OCI-LY1 (cell line): ENCODE results near the gene DUS2.

ENCODE experiments used
- H2AFZ ChIP-seq: fragments of 200-600 bp; sonication (generic), shearing (Covaris generic); 2 replicates; pipeline ENCODE4 v1.6.0; 2014; ENCODE audit warnings: antibody characterized with exemption, mild to moderate bottlenecking, low read length
- H3F3A ChIP-seq: fragments of 200-600 bp; sonication (generic), shearing (Covaris generic); 2 replicates; pipeline ENCODE4 v1.6.0; 2014; ENCODE audit warnings: mild to moderate bottlenecking, antibody characterized with exemption, low read length, moderate library complexity; ENCODE audit not compliant: insufficient read depth
- H3K27ac ChIP-seq: fragments of 200-600 bp; sonication (generic); 2 replicates; pipeline ENCODE4 v1.5.1; 2014; ENCODE audit warnings: low read length, mixed run types, mild to moderate bottlenecking, low read depth; ENCODE audit not compliant: poor library complexity, severe bottlenecking
- H3K27me3 ChIP-seq: fragments of 200-600 bp; sonication (generic); 2 replicates; pipeline ENCODE4 v1.6.0; 2014; ENCODE audit warnings: antibody characterized with exemption, mild to moderate bottlenecking, low read length, moderate library complexity; ENCODE audit not compliant: insufficient read depth
- H3K36me3 ChIP-seq: fragments of 200-600 bp; sonication (generic); 2 replicates; pipeline ENCODE4 v1.6.1; 2014; ENCODE audit warnings: mild to moderate bottlenecking, antibody characterized with exemption, low read length, moderate library complexity, mixed read lengths; ENCODE audit not compliant: insufficient read depth
- H3K4me1 ChIP-seq: fragments of 200-600 bp; sonication (generic); 2 replicates; pipeline ENCODE4 v1.5.1; 2014; ENCODE audit warnings: mild to moderate bottlenecking, low read length, moderate library complexity; ENCODE audit not compliant: insufficient read depth, severe bottlenecking
- H3K4me2 ChIP-seq: fragments of 200-600 bp; sonication (generic), shearing (Covaris generic); 2 replicates; pipeline ENCODE4 v1.6.1; 2014; ENCODE audit warnings: low read length
- H3K4me3 ChIP-seq: fragments of 200-600 bp; sonication (generic); 2 replicates; pipeline ENCODE4 v1.5.1; 2014; ENCODE audit warnings: low read length, low read depth, mild to moderate bottlenecking, mixed read lengths; ENCODE audit not compliant: poor library complexity, severe bottlenecking
- H3K79me2 ChIP-seq: fragments of 200-600 bp; shearing (Covaris generic); 2 replicates; pipeline ENCODE4 v1.6.1; 2016; ENCODE audit warnings: mixed run types, low read length, mixed read lengths; ENCODE audit not compliant: insufficient read depth
- H3K9ac ChIP-seq: fragments of 200-600 bp; sonication (generic), shearing (Covaris generic); 2 replicates; pipeline ENCODE4 v1.6.1; 2014; ENCODE audit warnings: mild to moderate bottlenecking, low read length, mixed read lengths
- H3K9me2 ChIP-seq: fragments of 200-600 bp; sonication (generic), shearing (Covaris generic); 2 replicates; pipeline ENCODE4 v1.6.1; 2014; ENCODE audit warnings: low read depth, mild to moderate bottlenecking, low read length, mixed read lengths
- H3K9me3 ChIP-seq: fragments of 200-600 bp; shearing (Covaris generic); 2 replicates; pipeline ENCODE4 v1.6.1; 2014; ENCODE audit warnings: low read length, mixed read lengths
- H4K20me1 ChIP-seq: fragments of 200-600 bp; sonication (generic), shearing (Covaris generic); 2 replicates; pipeline ENCODE4 v1.6.0; 2016; ENCODE audit warnings: mild to moderate bottlenecking, low read length; ENCODE audit not compliant: insufficient read depth
- CTCF ChIP-seq: fragments of 200-600 bp; sonication (generic), shearing (Covaris generic); IDR thresholded peaks from 2 replicates; pipeline ENCODE4 v1.5.1; 2017; ENCODE audit warnings: mild to moderate bottlenecking, antibody characterized with exemption, low read length, moderate library complexity, mixed read lengths
- EZH2 ChIP-seq: fragments of 200-600 bp; sonication (generic), shearing (Covaris generic); IDR thresholded peaks from 2 replicates; pipeline ENCODE4 v1.8.0; 2017; ENCODE audit warnings: borderline replicate concordance, mixed run types, mild to moderate bottlenecking, antibody characterized with exemption, low read length, moderate library complexity, mixed read lengths

Gene DUS2

DNA sequence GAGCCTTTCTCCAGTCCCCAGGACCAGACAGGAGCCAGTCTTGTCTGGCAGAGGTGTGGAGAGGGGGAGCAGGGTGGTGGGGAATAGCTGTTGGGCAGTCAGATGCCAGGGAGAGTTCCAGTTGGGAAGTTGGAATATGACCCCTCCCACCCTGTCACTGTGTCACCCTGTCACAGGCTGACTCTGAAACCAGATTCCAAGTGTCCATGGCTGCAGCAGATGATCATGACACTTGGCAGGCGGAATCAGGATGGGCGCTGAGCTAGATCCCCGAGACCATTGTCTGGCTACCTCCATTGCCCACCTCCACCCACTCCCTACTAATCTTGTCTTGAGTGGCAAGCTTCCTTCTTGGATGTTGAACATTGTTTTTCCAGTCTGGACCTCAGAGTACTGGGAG is 52.9 kb downstream of the DUS2 start:
- H3K9ac ChIP-seq: no peak overlapping the region
- H3K4me3 ChIP-seq: no peak overlapping the region
- no peak overlapping the region for H3K4me2 ChIP-seq
- H3K9me3 ChIP-seq: no peaks in the 10 kb centered on the region
- H3K4me1 ChIP-seq: peaks cover 40% of the 10 kb centered on the region
- TF ChIP-seq EZH2 (no peak), CTCF (no peak)
- H2AFZ ChIP-seq: no peak overlapping the region
- no peaks in the 10 kb centered on the region for H3F3A ChIP-seq
- peak overlapping the region; percentile 76 for H3K27ac ChIP-seq
- no peaks in the 10 kb centered on the region for H3K9me2 ChIP-seq
- no peaks in the 10 kb centered on the region for H4K20me1 ChIP-seq
- H3K36me3 ChIP-seq: peaks cover 77% of the 10 kb centered on the region
- no peaks in the 10 kb centered on the region for H3K27me3 ChIP-seq
- H3K79me2 ChIP-seq: no peaks in the 10 kb centered on the region

DNA sequence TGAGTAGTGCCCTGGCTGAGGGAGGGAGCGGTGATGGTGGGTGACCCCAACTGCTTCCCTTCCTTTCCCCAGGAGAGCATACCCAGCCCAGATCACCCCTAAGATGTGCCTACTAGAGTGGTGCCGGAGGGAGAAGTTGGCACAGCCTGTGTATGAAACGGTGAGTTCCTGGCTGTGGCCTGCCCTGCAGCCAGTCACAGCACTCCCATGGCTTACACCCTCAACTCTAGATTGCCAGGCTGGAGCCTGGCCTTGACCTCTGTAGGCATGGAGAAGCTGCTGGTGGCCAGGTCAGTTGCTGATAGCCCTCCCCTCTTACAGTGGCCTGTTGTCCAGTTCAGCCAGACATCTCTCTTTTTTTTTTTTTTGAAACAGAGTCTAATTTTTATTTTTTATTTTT is 53.5 kb downstream of the DUS2 start:
- H3K4me1 ChIP-seq: peaks cover 34% of the 10 kb centered on the region
- no peaks in the 10 kb centered on the region for H3K27me3 ChIP-seq
- H3F3A ChIP-seq: no peaks in the 10 kb centered on the region
- H3K36me3 ChIP-seq: peaks cover 71% of the 10 kb centered on the region
- H3K9me3 ChIP-seq: no peaks in the 10 kb centered on the region
- no peaks in the 10 kb centered on the region for H3K79me2 ChIP-seq
- TF ChIP-seq CTCF (no peak), EZH2 (no peak)
- no peak overlapping the region for H3K4me3 ChIP-seq
- H3K27ac ChIP-seq: no peak overlapping the region
- no peak overlapping the region for H3K4me2 ChIP-seq
- H3K9me2 ChIP-seq: no peaks in the 10 kb centered on the region
- no peak overlapping the region for H3K9ac ChIP-seq
- no peaks in the 10 kb centered on the region for H4K20me1 ChIP-seq
- no peak overlapping the region for H2AFZ ChIP-seq

DNA sequence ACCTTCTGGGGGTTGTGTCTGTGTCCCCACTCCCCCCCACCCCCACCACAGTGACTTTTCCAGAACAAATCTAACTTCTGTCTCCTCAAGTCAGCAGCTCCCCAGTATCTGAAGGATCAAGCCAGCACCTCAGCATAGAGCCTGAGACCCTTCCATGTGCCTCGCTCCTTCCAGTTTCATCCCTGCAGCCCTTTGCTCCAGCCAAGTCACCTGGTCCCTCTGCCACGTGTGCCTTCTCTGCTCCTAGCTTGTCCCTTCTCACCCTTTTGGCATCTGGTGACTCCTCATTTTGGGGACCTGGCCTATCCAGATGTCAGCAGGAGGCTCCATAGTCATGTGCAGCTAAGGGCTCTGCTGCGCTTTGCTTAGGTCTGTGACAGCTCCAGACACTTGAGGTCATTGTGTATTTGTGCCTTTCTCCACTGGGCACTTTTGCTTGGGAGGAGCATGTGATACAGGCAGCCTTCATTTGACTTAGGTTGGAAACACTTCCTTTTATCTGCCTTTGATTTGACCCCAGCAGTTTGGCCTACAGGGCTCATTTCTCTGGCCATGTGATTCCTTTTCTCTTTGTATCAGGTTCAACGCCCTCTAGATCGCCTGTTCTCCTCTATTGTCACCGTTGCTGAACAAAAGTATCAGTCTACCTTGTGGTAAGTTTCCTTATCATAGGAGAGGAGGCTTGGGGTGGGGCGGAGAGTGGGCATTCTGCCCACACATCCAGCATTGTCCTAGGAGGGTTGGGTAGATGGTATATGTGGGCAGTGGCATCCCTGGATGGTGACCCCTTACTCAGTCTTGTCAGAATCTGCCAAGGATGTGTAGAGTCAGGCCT is 55.0 kb downstream of the DUS2 start:
- no peak overlapping the region for H2AFZ ChIP-seq
- no peaks in the 10 kb centered on the region for H3K9me2 ChIP-seq
- H3K4me1 ChIP-seq: peaks cover 34% of the 10 kb centered on the region
- H3K79me2 ChIP-seq: no peaks in the 10 kb centered on the region
- no peaks in the 10 kb centered on the region for H4K20me1 ChIP-seq
- no peak overlapping the region for H3K4me2 ChIP-seq
- peak overlapping the region; percentile 75 for H3K27ac ChIP-seq
- no peaks in the 10 kb centered on the region for H3K27me3 ChIP-seq
- H3F3A ChIP-seq: no peaks in the 10 kb centered on the region
- H3K4me3 ChIP-seq: no peak overlapping the region
- TF ChIP-seq EZH2: no peak
- no peak for TF ChIP-seq CTCF
- peaks cover 56% of the 10 kb centered on the region for H3K36me3 ChIP-seq
- no peaks in the 10 kb centered on the region for H3K9me3 ChIP-seq
- no peak overlapping the region for H3K9ac ChIP-seq
